Sigmoid colon (tissue), 7 donors: ENCODE measurements around the gene FBXL5. TPM values are rescaled to one million over a fixed set of nuclear protein-coding genes. Genes with fewer than 3 reads are reported as not detected.

Experiments used
- DNase-seq: peaks from one replicate; pipeline ENCODE4 v3.0.0-alpha.2; 2019
- H3K27ac ChIP-seq, 4 donors: fragments of 200-600 bp; sonication (generic); one replicate each; pipeline ENCODE4 v1.5.1; 2016 to 2019; ENCODE audit warnings: mild to moderate bottlenecking in 1 of 4
- H3K27me3 ChIP-seq, 3 donors: fragments of 200-600 bp; sonication (generic); one replicate each; pipeline ENCODE4 v1.5.1; 2019; ENCODE audit warnings: mild to moderate bottlenecking in 1 of 3
- H3K36me3 ChIP-seq, 4 donors: fragments of 200-600 bp; sonication (generic); one replicate each; pipeline ENCODE4 v1.5.1; 2016 to 2019
- H3K4me1 ChIP-seq, 4 donors: fragments of 200-600 bp; sonication (generic); one replicate each; pipeline ENCODE4 v1.5.1; 2017 to 2019
- H3K4me3 ChIP-seq, 4 donors: fragments of 200-600 bp; sonication (generic); one replicate each; pipeline ENCODE4 v1.5.1; 2017 to 2019; ENCODE audit warnings: mild to moderate bottlenecking in 2 of 4, moderate library complexity in 1 of 4
- H3K9me3 ChIP-seq, 4 donors: fragments of 200-600 bp in 3 of 4; sonication (generic) in 3 of 4; one replicate each; pipeline versions ENCODE4 v1.5.1 to v1.6.1; 2013 to 2019
- EP300 ChIP-seq, 4 donors: sonication (generic); formaldehyde crosslinking; IDR thresholded peaks; one replicate each; pipeline ENCODE4 v1.6.1; 2017; ENCODE audit warnings: antibody characterized with exemption in 4 of 4
- POLR2A ChIP-seq, 2 donors: fragments of 450-650 bp; IDR thresholded peaks; one replicate each; pipeline ENCODE4 v1.6.1; 2016; ENCODE audit warnings: antibody characterized with exemption in 2 of 2, mild to moderate bottlenecking in 2 of 2, moderate library complexity in 2 of 2
- POLR2AphosphoS5 ChIP-seq, 4 donors: sonication (generic); formaldehyde crosslinking; IDR thresholded peaks; one replicate each; pipeline ENCODE4 v1.6.1; 2017; ENCODE audit warnings: antibody characterized with exemption in 4 of 4
- WGBS, 2 donors: extraction: QIAGEN DNeasy Blood & Tissue Kit; methylation state at CpG; one replicate each; pipeline ENCODE4 v1.1.7; 2013; 5-methylcytosine and 5-hydroxymethylcytosine counted together
- intact Hi-C: fragments of 100-400 bp; cut with DNase I; formaldehyde crosslinking; loops from one replicate; pipeline ENCODE4 v1.15.1; 2023
- polyA plus RNA-seq, 3 donors: library from polyadenylated mRNA; stranded (reverse); fragments of 200-250 nt; gene quantifications; one replicate each; pipeline ENCODE4 v1.2.3, GENCODE V29; 2013
- total RNA-seq, 4 donors: library from RNA; depleted of rRNA; stranded (reverse); fragments of >200 nt; gene quantifications; one replicate each; pipeline ENCODE4 v1.1.0, GENCODE V29; 2016
- TF ChIP-seq, protein P1 (sequence below), 4 experiments: fragments of 450-650 bp in 3 of 4; fragments of 200-600 bp in 1 of 4; IDR thresholded peaks; one replicate each; pipeline ENCODE4 v1.5.1; 2016 to 2019; ENCODE audit warnings: antibody characterized with exemption in 4 of 4, mild to moderate bottlenecking in 3 of 4, moderate library complexity in 2 of 4
- donor health status: healthy with polysubstance abuse.
- donor health status: Bipolar disorder and iron deficiency.
- donor health status: healthy.

Gene FBXL5
- total and polyA plus RNA-seq, 7 donors = 32.9 to 271 (median 134) TPM

DNA sequence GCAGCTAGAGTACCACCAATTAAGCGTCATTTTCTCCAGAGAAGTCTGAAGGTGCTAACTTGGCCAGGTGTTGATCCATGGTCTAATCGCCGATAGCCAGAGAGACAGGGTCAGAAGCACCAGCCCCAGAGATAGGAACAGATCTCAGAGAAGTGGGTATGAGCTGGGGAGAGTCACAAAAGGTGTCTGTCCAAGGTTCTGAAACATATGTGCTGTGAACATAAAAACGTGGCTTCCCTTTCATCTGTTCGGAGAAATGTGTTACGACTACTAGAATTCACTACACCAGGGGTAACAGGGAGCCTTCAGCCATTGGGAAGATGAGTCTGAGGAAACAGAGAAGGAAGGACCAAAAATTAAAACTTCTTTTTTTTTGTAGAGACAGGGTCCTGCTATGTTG is 91.3 kb downstream of the FBXL5 start:
- TF ChIP-seq POLR2A (IDR thresholded peaks at IDR 0.05) (no peak), POLR2AphosphoS5 (IDR thresholded peaks at IDR 0.05) (no peak), EP300 (IDR thresholded peaks at IDR 0.05) (no peak)
- TF ChIP-seq, protein P1, sequence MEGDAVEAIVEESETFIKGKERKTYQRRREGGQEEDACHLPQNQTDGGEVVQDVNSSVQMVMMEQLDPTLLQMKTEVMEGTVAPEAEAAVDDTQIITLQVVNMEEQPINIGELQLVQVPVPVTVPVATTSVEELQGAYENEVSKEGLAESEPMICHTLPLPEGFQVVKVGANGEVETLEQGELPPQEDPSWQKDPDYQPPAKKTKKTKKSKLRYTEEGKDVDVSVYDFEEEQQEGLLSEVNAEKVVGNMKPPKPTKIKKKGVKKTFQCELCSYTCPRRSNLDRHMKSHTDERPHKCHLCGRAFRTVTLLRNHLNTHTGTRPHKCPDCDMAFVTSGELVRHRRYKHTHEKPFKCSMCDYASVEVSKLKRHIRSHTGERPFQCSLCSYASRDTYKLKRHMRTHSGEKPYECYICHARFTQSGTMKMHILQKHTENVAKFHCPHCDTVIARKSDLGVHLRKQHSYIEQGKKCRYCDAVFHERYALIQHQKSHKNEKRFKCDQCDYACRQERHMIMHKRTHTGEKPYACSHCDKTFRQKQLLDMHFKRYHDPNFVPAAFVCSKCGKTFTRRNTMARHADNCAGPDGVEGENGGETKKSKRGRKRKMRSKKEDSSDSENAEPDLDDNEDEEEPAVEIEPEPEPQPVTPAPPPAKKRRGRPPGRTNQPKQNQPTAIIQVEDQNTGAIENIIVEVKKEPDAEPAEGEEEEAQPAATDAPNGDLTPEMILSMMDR (IDR thresholded peaks at IDR 0.05) = no peak
- WGBS, 2 donors = 77 to 86% methylated on average over 6 of the region's 6 CpGs
- H3K4me3 ChIP-seq = no peak overlapping the region
- no peaks in the 10 kb centered on the region for H3K9me3 ChIP-seq
- H3K4me1 ChIP-seq = peaks cover 0 to 21% (median 16%) of the 10 kb centered on the region in 4 donors
- H3K27me3 ChIP-seq = no peaks in the 10 kb centered on the region
- intact Hi-C loops = no loop called here
- peaks cover 5 to 66% (median 31%) of the 10 kb centered on the region in 4 donors for H3K36me3 ChIP-seq
- no peak overlapping the region for H3K27ac ChIP-seq
- no peak for DNase-seq

DNA sequence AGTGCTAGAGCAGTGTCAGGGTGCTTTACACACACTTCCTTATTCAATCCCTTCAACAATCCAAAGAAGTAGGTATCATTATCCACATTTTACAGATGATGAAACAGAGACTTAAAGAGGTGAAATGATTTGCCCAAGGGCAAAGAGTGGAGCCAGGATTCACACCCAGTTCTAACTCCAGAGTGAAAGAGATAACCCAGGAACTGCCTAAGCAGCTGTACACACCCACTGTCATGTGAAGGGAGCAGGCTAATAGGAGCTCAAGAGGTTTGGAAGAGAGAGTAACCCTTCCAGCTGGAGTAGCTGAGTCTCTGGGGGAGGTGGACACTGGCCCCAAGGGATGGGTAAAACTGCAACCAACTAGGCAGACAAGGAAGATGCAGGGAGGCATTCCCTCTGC is 92.5 kb downstream of the FBXL5 start:
- TF ChIP-seq, protein P1 (IDR thresholded peaks at IDR 0.05) = no peak
- no peak for TF ChIP-seq POLR2A (IDR thresholded peaks at IDR 0.05)
- TF ChIP-seq EP300 (IDR thresholded peaks at IDR 0.05) = no peak
- TF ChIP-seq POLR2AphosphoS5 (IDR thresholded peaks at IDR 0.05) = no peak
- Histone ChIP-seq H3K9me3 (no peaks in the 10 kb centered on the region), H3K4me3 (no peak overlapping the region), H3K27ac (peak overlapping the region in 2 of 4 donors; percentile 28 to 40), H3K4me1 (peaks cover 0 to 21% (median 16%) of the 10 kb centered on the region in 4 donors), H3K36me3 (peaks cover 9 to 62% (median 27%) of the 10 kb centered on the region in 4 donors), H3K27me3 (no peaks in the 10 kb centered on the region)
- DNase-seq = no peak
- intact Hi-C loops = no loop called here

DNA sequence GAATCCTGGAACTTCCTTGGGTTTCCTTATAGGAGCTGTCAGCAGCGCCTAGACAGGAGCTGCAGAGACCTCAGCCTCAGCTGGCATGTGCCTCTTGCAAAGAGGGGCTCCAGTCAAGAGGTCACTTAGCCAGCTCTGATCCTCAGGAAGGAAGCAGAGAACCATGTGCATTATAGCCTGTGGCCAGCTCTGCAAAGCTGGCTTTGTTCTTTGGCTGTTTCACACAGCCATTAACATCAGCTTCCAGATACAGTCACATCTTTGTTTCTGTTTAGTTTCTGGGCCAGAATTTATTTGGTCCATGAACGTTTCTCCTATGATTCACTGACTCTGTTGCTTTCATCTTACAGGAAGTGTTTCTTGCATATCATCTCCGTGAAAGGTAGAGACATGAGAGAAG is 93.0 kb downstream of the FBXL5 start:
- Histone ChIP-seq H3K4me3 (no peak overlapping the region), H3K9me3 (no peaks in the 10 kb centered on the region), H3K27me3 (no peaks in the 10 kb centered on the region), H3K36me3 (peaks cover 14 to 62% (median 23%) of the 10 kb centered on the region in 4 donors), H3K27ac (peak overlapping the region in 2 of 4 donors; percentile 28 to 40), H3K4me1 (peaks cover 0 to 21% (median 16%) of the 10 kb centered on the region in 4 donors)
- no peak for TF ChIP-seq POLR2A (IDR thresholded peaks at IDR 0.05)
- TF ChIP-seq EP300 (IDR thresholded peaks at IDR 0.05) = no peak
- peak in 2 of 4 donors; percentile 19 to 30 for TF ChIP-seq POLR2AphosphoS5 (IDR thresholded peaks at IDR 0.05)
- 65 to 75% methylated on average over 3 of the region's 3 CpGs for WGBS, 2 donors
- DNase-seq = no peak
- intact Hi-C loops = no loop called here

DNA sequence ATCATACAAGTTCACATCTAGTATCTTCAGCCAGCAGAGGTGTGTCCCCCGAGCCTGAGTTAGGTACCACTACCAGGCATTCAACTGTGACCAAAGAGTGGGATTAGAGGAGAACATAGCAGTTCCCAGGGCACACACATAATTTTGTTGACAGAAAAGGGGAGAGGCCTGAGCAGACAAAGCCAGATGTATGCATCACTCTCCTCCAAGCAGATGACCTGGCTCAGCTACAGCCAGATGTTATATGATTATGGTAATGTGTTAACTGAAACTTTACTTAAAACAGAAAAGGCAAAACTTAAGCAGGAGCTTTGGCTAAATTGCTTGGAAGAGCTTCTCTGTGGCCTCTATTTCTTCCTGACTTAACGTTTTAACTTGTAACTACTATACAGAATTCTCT is 96.6 kb downstream of the FBXL5 start:
- H3K36me3 ChIP-seq = peaks cover 16 to 62% (median 28%) of the 10 kb centered on the region in 4 donors
- 89 to 90% methylated on average over 2 of the region's 2 CpGs for WGBS, 2 donors
- no peak for TF ChIP-seq EP300 (IDR thresholded peaks at IDR 0.05)
- no peak for TF ChIP-seq POLR2AphosphoS5 (IDR thresholded peaks at IDR 0.05)

DNA sequence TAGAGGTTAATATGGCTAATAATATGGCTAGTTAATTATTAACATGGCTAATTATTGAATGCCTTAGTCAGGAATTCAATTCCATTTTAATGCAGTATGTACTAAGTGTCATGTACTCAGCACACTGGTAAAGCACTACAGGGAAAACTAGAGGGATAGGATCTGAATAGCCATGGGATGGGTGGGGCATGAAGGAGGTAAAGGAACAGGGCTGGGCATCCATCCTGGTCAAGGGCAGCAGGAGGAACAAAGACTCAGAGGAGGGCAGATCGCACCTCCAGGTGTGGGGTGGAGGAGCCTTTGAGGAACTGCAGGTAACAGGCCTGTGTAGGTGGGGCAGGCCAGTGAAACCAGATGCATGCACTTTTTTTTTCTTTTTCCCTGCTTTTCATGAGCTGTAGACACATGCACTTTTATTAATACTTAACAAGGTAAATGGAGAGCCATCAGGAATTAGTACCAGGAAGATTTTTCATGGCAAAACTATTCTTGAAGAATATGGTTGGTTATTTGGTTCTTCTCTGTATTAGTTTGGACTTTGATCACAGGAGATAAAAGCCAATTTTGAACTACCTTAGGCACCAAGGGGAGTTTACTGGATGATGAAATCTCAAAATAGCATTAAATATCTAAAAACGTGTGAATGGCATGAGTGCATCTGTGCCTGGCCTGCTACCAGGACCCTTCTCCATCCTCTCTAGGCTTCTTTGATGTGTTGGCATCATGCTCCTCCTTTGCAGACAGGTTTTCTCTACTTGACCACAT is 97.2 kb downstream of the FBXL5 start:
- Histone ChIP-seq H3K27ac (no peak overlapping the region), H3K36me3 (peaks cover 11 to 62% (median 32%) of the 10 kb centered on the region in 4 donors), H3K4me3 (no peak overlapping the region), H3K4me1 (peaks cover 0 to 21% (median 16%) of the 10 kb centered on the region in 4 donors), H3K9me3 (no peaks in the 10 kb centered on the region), H3K27me3 (no peaks in the 10 kb centered on the region)
- WGBS, 2 donors = 18 to 66% methylated on average over 2 of the region's 2 CpGs
- no peak for TF ChIP-seq EP300 (IDR thresholded peaks at IDR 0.05)
- TF ChIP-seq POLR2AphosphoS5 (IDR thresholded peaks at IDR 0.05) = no peak
- TF ChIP-seq, protein P1 (IDR thresholded peaks at IDR 0.05) = no peak
- no peak for TF ChIP-seq POLR2A (IDR thresholded peaks at IDR 0.05)
- no peak for DNase-seq
- intact Hi-C loops = no loop called here

More for the DNA sequence above, 96.6 kb downstream of the FBXL5 start:
- Histone ChIP-seq H3K4me1 (peaks cover 0 to 21% (median 16%) of the 10 kb centered on the region in 4 donors), H3K4me3 (no peak overlapping the region), H3K27me3 (no peaks in the 10 kb centered on the region), H3K9me3 (no peaks in the 10 kb centered on the region), H3K27ac (no peak overlapping the region)
- no peak for DNase-seq
- intact Hi-C loops = no loop called here
